DMS53 (cell line): ENCODE measurements around the gene BICRA.

ENCODE experiments used
- DNase-seq: peaks from one replicate; lab custom pipeline; 2025; lab: John Stamatoyannopoulos, UW

The BICRA gene

GRCh38 chr19:47750752-47751151 is 141.8 kb downstream of the BICRA start:
- DNase-seq = no peak

GRCh38 chr19:47752440-47753211 is 143.7 kb downstream of the BICRA start:
- DNase-seq = no peak
